Kidney epithelial cell (primary cell): ENCODE data around the gene CSAD. TPM values are rescaled to one million over a fixed set of nuclear protein-coding genes. Genes with fewer than 3 reads are reported as not detected.

ENCODE experiments used
- DNase-seq: peaks from one replicate; pipeline ENCODE4 v3.0.0-alpha.2; 2010; ENCODE audit warnings: low read depth
- H3K27me3 ChIP-seq: 2 replicates; pipeline ENCODE4 v1.6.0; 2011; ENCODE audit warnings: low read length; ENCODE audit not compliant: control insufficient read depth, insufficient read depth
- H3K36me3 ChIP-seq: 2 replicates; pipeline ENCODE4 v1.5.1; 2011; ENCODE audit warnings: low read length; ENCODE audit not compliant: control insufficient read depth, insufficient read depth
- H3K4me3 ChIP-seq: 2 replicates; pipeline ENCODE4 v1.5.1; 2011; ENCODE audit warnings: low read depth, mild to moderate bottlenecking, control low read depth, low read length
- total RNA-seq: library from RNA; depleted of rRNA; stranded (reverse); fragments of >200 nt; gene quantifications from 2 replicates; pipeline ENCODE4 v1.2.3, GENCODE V29; 2015
- TF ChIP-seq, protein P1 (sequence below): IDR thresholded peaks from 2 replicates; pipeline ENCODE4 v1.5.1; 2011; ENCODE audit warnings: mild to moderate bottlenecking, moderate library complexity, low read length, control low read depth, inconsistent platforms; ENCODE audit not compliant: insufficient read depth, poor library complexity, severe bottlenecking

The CSAD gene
- total RNA-seq, 1 donor from 2014 or later: 9.1 TPM

DNA sequence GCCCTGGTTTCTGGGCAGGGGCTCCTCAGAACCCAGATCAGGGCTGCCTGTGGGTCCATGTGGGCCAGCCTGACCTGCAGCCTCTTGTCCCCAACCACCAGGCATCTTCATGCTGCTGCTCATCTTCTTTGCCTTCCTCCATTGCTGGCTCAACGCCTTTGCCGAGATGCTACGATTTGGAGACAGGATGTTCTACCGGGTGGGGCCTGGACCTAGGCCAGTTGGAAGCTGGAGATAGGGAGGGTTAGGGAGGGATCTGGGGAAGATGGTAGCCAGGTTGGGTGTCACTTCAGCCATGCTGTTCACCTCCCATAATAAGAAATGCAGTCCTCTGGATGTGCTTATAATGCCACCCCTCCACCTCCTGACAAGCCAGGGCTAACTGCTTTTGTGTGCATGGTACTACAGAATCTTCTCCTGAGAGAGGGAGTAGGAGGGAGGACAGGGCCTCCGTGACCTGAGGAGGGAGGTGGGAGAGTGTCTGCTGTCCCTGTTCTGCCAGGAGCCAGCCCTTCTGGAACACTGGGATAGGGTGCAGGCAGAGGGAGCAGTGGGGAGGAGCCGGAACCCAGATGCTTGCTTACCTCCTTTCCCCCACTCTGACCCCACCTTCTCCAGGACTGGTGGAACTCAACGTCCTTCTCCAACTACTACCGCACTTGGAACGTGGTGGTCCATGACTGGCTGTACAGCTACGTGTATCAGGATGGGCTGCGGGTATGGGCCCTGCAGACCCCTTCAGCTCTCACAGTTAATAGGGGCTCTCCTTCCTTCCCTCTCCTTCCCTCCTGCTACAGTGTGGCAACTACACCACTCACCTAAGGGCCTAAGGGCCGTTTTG is 59.8 kb downstream of the CSAD start:
- DNase-seq: no peak
- Histone ChIP-seq H3K36me3 (no peaks in the 10 kb centered on the region), H3K27me3 (no peaks in the 10 kb centered on the region), H3K4me3 (no peak overlapping the region)
- TF ChIP-seq, protein P1, sequence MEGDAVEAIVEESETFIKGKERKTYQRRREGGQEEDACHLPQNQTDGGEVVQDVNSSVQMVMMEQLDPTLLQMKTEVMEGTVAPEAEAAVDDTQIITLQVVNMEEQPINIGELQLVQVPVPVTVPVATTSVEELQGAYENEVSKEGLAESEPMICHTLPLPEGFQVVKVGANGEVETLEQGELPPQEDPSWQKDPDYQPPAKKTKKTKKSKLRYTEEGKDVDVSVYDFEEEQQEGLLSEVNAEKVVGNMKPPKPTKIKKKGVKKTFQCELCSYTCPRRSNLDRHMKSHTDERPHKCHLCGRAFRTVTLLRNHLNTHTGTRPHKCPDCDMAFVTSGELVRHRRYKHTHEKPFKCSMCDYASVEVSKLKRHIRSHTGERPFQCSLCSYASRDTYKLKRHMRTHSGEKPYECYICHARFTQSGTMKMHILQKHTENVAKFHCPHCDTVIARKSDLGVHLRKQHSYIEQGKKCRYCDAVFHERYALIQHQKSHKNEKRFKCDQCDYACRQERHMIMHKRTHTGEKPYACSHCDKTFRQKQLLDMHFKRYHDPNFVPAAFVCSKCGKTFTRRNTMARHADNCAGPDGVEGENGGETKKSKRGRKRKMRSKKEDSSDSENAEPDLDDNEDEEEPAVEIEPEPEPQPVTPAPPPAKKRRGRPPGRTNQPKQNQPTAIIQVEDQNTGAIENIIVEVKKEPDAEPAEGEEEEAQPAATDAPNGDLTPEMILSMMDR: no peak

DNA sequence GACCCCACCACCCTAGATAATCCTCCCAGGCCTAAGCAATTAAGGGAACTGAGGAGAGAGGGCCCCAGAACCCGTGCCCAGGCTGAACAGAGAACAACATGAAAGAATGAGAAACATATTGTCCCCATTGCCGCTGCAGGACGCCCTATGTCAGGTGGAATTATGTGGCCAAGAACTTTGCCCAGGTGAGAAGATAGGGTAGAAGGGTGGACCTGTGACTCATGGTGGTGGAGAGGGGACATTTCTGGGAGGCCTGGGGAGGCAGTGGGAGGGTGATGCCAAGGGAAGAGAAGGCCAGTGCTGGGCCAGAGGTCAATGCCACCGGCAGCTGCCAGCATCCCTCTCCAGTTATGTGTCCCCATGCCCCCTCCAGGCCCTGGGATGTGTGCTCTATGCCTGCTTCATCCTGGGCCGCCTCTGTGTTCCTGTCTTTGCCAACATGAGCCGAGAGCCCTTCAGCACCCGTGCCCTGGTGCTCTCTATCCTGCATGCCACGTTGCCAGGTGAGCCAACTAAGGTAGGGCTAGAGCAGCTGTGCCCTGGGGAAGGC is 61.9 kb downstream of the CSAD start:
- H3K27me3 ChIP-seq: no peaks in the 10 kb centered on the region
- TF ChIP-seq, protein P1: no peak

DNA sequence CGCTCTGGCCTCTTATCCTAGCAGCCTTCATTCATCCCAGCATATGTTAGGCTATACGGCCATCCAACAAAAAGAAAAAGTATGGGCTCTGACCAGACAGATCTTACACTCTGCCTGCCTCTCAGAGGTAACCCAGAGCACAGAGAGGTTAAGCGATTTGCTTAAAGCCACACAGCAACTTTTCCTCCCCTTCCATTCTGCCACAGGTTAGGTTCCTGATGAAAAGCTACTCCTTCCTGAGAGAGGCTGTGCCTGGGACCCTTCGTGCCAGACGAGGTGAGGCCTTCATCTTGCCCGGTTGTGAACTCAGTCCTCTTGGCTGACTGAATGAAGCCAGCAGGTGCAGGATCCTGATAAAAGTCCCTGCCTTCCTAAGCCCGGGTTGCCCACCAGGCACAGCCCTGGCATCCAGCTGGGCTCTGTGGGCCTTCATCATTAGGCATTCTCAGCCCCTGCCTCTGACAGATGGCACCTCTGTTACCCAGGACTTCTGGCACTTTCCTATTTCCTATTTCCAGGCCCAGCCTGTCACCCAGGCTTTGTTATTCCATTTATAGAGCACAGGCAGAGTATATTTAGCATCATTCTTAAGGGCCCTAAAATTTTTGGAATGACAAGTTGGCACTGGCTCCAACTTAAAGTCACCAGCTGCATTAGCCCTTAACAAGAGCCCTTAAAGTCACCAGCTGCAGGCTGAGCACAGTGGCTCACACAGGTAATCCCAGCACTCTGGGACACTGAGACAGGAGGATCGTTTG is 64.7 kb downstream of the CSAD start:
- Histone ChIP-seq H3K36me3 (no peaks in the 10 kb centered on the region), H3K4me3 (no peak overlapping the region), H3K27me3 (no peaks in the 10 kb centered on the region)
- TF ChIP-seq, protein P1: no peak
- DNase-seq: no peak

More for the DNA sequence above, 61.9 kb downstream of the CSAD start:
- H3K4me3 ChIP-seq: no peak overlapping the region
- no peak for DNase-seq
- H3K36me3 ChIP-seq: no peaks in the 10 kb centered on the region

DNA sequence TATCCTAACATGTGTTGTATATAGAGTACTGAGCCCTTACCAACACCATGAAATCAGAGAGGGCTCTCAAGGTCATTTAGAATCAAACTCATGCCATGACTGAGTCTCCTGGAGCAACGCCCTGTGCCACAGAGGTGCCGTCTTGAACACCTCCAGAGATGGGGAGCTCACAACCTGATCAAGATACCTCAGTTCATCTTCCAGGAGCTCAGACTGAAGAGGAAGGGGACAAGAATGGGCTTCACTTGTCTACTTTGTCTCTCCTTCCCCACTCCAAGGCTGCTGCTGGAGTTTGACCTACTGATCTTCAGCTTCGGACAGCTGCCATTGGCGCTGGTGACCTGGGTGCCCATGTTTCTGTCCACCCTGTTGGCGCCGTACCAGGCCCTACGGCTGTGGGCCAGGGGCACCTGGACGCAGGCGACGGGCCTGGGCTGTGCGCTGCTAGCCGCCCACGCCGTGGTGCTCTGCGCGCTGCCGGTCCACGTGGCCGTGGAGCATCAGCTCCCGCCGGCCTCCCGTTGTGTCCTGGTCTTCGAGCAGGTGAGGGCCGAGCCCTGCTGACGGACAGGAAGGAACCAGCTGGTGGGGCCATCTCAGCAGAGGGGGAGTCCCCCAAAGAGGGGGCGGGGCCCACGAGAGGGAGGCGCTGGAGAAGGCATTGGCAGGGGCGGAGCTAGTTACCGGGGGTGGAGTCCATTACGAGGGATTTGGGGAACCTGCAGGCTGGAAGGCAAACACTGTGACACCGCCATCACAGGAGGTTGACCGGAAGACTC is 65.4 kb downstream of the CSAD start:
- Histone ChIP-seq H3K36me3 (no peaks in the 10 kb centered on the region), H3K27me3 (no peaks in the 10 kb centered on the region), H3K4me3 (no peak overlapping the region)
- DNase-seq: no peak
- TF ChIP-seq, protein P1: no peak

DNA sequence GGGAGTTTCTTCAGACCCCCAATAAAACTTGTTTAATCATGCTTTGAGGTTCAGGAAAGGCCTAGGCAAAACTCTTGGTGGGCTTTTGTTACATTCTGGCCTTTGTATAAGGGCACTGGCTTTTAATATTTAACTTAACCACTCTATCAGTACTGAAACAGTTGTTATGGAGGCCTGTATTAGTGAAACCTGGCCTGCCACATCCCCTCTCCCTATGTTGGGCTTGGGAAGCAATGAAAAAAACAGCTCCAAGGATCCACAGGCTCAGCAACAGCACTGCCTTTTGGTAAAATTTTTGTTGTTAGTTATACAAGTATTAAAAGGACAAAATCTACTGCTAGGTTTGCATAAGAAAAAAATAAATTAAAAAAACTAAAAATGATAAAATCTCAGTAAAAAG is 66.8 kb downstream of the CSAD start:
- TF ChIP-seq, protein P1: no peak
- Histone ChIP-seq H3K27me3 (no peaks in the 10 kb centered on the region), H3K4me3 (no peak overlapping the region), H3K36me3 (no peaks in the 10 kb centered on the region)
- no peak for DNase-seq
